Memory B cell (primary cell): Measurements from ENCODE around the gene LHFPL3.

Experiments
- ATAC-seq: fragments of 150-1000 bp; cut with Tn5 transposase; 2 replicates; pipeline ENCODE4 v1.10.0; 2021; ENCODE audit warnings: low read depth, mild to moderate bottlenecking, moderate library complexity
- DNase-seq, 2 donors: peaks; one replicate each; pipeline ENCODE4 v3.0.0; 2022; ENCODE audit warnings: low spot score in 2 of 2
- H3K27ac Mint-ChIP-seq: one replicate; pipeline ENCODE4 v1.8.0; 2022; ENCODE audit warnings: mild to moderate bottlenecking, moderate library complexity, mixed read lengths
- H3K27me3 Mint-ChIP-seq: one replicate; pipeline ENCODE4 v1.8.0; 2022; ENCODE audit warnings: mixed read lengths
- H3K36me3 Mint-ChIP-seq: one replicate; pipeline ENCODE4 v1.8.0; 2022; ENCODE audit warnings: mild to moderate bottlenecking, mixed read lengths
- H3K4me1 Mint-ChIP-seq: one replicate; pipeline ENCODE4 v1.8.0; 2022; ENCODE audit warnings: mixed read lengths
- H3K4me3 Mint-ChIP-seq: one replicate; pipeline ENCODE4 v1.8.0; 2022; ENCODE audit warnings: mild to moderate bottlenecking, moderate library complexity, mixed read lengths
- H3K9me3 Mint-ChIP-seq: one replicate; pipeline ENCODE4 v1.8.0; 2022; ENCODE audit warnings: mixed read lengths

Gene LHFPL3

DNA sequence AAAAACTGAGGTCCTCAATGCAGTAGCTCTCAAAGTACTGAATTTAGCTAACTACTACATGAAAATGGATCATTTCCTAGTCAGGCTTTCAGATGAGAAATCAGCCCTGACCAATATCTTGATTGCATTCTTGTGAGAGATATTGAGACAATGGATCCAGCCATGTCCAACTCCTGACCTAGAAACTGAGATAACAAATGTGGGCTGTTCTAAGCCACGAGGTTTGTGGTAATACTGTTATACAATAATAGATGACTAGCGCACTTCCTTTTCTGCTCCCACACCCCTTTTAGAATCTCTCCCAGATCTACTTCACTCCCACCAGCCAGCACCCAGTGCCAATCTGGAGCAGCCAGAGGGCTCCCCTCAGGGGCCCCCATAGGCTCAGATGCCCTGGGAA lies 476.3 kb downstream of the LHFPL3 start:
- Mint-ChIP-seq H3K4me3 (no peak overlapping the region), H3K36me3 (no peaks in the 10 kb centered on the region), H3K9me3 (no peaks in the 10 kb centered on the region), H3K27me3 (peaks cover 18% of the 10 kb centered on the region), H3K4me1 (no peaks in the 10 kb centered on the region), H3K27ac (no peak overlapping the region)
- ATAC-seq: no peak
- no peak for DNase-seq

DNA sequence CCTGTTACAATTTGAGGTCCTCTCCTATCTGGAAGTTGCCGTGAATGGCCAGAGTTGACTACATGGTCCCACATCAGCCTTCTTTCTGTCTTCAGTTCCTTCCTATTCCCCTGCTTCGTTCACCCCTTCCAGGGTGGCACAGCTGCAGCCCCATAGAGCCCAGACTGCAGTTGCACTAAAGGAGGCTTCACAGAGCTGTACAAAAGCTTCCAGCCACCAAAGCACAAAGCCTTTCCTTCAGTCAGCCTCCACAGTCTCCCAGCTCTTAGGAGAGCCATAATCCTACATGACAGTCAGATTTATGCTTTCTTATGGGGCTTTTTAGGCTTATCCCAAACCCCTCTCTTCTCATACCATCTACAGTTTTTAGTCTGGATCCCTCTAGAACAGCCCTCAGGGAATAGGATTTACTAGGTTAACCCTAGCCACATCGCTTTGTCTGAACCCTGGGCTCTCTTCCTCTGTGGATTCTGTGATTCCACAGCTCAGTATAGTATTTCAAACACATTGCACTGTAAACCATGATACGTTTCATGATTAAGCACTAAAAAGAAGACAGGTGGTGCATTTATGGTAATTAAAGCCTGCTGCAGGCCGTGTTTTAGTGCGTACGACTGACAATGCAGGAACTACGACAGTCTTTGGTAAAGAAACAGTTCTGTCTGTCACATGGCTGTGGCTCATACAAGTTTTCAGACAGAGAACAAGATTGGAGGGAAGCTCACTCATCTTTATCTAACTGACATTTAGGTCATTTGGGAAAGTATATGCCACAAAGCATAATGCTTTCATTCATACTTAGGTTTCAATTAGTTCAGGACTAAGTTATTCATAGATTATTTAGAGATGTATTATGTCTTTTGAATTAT lies 477.3 kb downstream of the LHFPL3 start:
- H3K27me3 Mint-ChIP-seq: peaks cover 20% of the 10 kb centered on the region
- H3K4me1 Mint-ChIP-seq: no peaks in the 10 kb centered on the region
- no peak overlapping the region for H3K4me3 Mint-ChIP-seq
- H3K9me3 Mint-ChIP-seq: no peaks in the 10 kb centered on the region
- DNase-seq (no peak), ATAC-seq (no peak)
- no peak overlapping the region for H3K27ac Mint-ChIP-seq
- no peaks in the 10 kb centered on the region for H3K36me3 Mint-ChIP-seq

DNA sequence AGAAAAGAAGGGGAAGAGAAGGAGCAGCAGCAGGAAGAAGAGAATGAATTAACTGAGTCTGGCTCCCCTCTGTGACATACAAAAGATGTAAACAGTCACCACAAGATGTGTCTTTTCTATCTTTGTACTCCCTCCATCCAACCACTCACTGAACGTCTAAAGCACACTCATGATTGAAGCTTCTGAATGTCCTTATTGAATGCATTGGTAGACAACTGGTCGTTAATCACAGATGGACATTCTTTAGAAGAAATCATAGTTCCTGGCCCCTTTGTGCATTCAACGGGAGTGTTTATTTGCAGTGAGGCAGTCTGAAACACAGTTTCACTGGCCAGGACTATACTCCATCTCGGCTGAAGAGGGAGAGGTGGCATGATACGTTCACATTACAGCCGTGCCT lies 479.3 kb downstream of the LHFPL3 start:
- Mint-ChIP-seq H3K4me3 (no peak overlapping the region), H3K27me3 (peaks cover 22% of the 10 kb centered on the region), H3K4me1 (no peaks in the 10 kb centered on the region), H3K27ac (no peak overlapping the region), H3K36me3 (no peaks in the 10 kb centered on the region), H3K9me3 (no peaks in the 10 kb centered on the region)
- no peak for ATAC-seq
- no peak for DNase-seq

DNA sequence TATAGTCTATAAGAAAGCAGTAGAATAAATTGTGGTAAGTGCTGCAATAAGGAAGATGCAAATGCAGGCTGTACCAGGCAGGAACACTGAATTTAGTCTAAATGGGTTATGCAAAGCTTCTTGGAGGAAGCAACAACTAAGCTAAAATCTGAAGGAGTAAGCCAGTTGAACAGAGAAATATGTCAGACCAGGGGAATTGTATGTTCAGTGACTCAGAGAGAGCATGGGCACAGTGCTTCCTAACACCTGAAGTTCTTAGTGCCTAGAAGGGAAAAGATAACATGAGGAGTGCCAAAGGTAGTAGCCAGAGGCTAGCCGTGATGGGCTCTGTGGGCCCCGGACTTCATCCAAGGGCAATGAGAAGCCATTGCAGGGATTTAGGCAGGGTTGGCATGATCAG lies 481.5 kb downstream of the LHFPL3 start:
- H3K9me3 Mint-ChIP-seq: no peaks in the 10 kb centered on the region
- peaks cover 18% of the 10 kb centered on the region for H3K27me3 Mint-ChIP-seq
- no peak overlapping the region for H3K4me3 Mint-ChIP-seq
- DNase-seq (no peak), ATAC-seq (no peak)
- H3K27ac Mint-ChIP-seq: no peak overlapping the region
- no peaks in the 10 kb centered on the region for H3K4me1 Mint-ChIP-seq
- H3K36me3 Mint-ChIP-seq: no peaks in the 10 kb centered on the region

DNA sequence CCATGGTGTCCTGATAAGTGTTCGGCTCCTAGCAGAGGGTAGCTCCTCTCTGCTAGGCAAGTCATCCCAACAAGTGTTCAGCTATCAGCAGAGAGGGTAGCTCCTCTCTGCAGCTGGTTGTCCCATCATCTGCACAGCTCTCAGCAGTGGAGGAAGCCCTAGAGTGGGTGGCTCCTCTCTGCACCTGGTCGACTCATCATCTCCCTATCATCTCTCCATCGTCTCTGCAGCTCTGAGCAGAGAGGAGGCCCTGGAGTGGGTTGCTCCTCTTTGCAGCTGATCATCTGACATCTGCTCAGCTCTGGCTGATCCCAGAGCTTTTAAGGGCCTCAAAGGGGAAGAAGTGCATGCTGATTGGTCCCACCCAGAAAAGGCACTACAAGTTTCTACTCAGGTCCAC lies 485.7 kb downstream of the LHFPL3 start:
- ATAC-seq (no peak), DNase-seq (no peak)
- Mint-ChIP-seq H3K9me3 (no peaks in the 10 kb centered on the region), H3K27ac (no peak overlapping the region), H3K36me3 (no peaks in the 10 kb centered on the region), H3K27me3 (peaks cover 13% of the 10 kb centered on the region), H3K4me1 (no peaks in the 10 kb centered on the region), H3K4me3 (no peak overlapping the region)

DNA sequence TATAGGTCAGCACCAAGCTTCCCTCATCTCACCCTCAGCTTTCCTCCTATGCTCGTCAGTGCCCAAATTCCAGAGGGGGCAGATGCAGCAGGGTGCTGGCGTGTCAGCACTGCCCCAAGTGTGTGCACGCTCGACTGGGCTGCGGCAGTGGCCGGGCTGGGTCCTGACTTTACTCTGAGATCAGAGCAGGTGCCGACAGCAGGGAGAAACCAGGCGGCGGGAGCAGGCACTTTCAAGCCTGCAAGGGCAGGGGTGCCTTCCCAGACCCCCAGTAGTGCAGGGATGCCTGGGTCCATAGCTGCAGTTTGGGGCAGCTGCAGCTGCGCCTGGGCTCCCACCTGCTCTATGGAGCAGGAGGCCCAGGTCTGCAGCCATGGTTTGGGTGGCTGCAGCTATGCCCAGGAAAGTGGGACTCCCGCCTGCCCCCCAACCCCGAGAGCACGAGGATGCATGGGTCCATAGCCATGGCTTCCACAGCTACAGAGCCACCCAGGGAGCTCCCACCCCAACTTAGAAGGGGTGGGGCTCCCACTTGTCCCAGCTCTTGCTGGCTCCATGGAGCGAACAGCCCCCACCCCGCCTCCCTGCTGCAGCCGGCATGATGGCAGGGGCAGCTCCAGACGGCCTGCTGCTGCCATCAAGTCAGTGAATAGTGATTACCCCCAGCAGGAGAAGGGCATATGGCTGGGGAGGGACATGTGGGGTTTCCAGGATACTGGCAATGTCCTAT lies 486.4 kb downstream of the LHFPL3 start:
- ATAC-seq (no peak), DNase-seq (no peak)
- no peak overlapping the region for H3K4me3 Mint-ChIP-seq
- no peaks in the 10 kb centered on the region for H3K9me3 Mint-ChIP-seq
- H3K4me1 Mint-ChIP-seq: no peaks in the 10 kb centered on the region
- peaks cover 13% of the 10 kb centered on the region for H3K27me3 Mint-ChIP-seq
- no peaks in the 10 kb centered on the region for H3K36me3 Mint-ChIP-seq
- H3K27ac Mint-ChIP-seq: no peak overlapping the region

DNA sequence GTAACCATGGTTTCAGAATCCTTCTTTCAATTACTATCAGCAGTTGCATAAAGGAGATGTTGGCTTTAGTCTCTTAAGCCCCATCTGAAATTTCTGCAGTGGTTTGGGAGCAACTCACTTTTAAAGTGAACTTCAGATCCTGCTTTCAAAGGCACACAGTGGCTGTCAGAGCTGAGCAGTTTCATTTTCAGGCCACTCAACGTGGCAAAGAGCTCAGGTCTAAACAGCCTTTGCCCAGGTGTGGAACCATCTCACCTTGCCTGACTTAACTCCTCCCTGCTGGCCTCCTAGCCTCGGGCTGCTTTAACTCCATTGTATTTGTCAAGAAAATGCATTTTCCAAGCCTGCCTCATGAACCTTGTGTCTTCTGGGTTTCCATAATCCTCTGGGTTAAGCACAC lies 488.1 kb downstream of the LHFPL3 start:
- no peak overlapping the region for H3K27ac Mint-ChIP-seq
- no peak for ATAC-seq
- no peaks in the 10 kb centered on the region for H3K36me3 Mint-ChIP-seq
- peaks cover 7% of the 10 kb centered on the region for H3K27me3 Mint-ChIP-seq
- DNase-seq: no peak
- no peak overlapping the region for H3K4me3 Mint-ChIP-seq
- no peaks in the 10 kb centered on the region for H3K9me3 Mint-ChIP-seq
- H3K4me1 Mint-ChIP-seq: no peaks in the 10 kb centered on the region

DNA sequence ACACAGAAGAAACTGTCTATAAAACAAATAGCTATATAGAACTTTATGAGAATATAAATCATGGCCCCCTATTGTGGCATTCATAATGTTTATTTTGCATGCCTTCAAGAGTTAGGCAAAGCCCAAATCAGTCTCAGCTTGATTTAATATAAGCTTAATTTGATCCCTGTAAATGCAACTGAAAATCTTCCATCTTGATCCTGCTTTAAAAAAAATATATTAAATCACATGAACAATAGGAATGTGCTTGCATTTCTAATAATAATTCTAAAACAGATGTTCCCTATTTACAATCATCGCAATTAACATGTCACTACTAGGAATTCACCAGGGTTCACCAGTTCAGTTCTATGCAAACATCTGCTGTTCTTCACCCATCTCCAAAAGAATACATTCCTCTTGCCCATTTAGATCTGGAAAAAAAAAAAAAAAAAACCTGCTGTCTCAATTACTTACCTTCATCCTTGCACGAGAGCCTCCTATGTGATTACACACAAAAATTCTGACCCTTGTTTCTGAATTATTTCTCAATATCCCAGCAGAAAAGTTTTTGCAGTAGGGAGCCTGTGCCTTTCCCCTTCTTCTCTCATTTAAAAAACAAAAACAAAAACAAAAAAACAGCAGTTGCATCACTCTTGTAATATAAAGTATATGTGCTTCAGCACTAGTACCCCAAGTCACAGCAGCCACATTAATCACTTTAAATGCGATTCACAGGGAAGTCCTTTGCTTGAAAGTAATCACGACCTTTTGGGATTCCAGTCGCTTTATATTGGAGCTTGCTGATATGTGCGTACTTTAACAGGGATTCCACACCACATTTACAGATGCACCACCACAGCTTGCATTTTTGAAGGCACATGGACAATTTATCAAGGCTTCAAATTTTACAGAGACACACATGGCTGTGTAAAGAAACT lies 490.8 kb downstream of the LHFPL3 start:
- Mint-ChIP-seq H3K4me3 (no peak overlapping the region), H3K36me3 (no peaks in the 10 kb centered on the region), H3K27ac (no peak overlapping the region), H3K4me1 (no peaks in the 10 kb centered on the region), H3K27me3 (peaks cover 5% of the 10 kb centered on the region), H3K9me3 (no peaks in the 10 kb centered on the region)
- ATAC-seq (no peak), DNase-seq (no peak)

DNA sequence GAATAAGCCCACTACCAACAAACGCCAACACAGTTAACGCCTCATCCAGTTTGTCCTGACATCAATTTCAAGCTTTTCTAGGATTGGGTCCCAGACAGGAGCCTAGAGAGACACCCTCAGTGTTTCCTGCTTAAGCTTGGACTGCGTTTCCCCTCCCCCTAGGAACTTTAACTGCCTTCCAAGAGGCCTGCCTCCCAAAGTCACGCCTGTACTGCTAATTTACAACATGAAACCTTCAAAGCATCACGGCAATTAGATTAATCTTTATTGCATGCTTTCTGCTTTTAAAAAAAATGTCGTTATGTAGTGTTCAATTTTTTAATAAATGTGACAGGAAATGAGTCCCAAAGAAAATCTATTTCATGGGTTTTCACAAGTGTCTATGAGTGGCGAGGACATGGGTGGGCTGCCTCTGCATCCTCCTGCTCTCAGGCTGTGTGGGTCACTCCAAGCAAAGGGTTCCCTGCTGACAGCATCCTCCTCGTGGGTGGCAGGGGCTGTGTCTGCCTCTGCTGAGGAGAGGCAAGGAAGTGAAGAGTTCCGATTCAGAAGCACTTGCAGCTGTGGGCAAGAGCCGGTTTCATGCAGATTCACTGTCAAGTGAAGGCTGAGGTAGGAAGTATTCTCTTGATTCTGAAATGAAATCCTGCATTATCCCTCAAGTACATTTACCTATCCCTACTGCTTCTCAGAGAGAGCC lies 492.6 kb downstream of the LHFPL3 start:
- Mint-ChIP-seq H3K9me3 (no peaks in the 10 kb centered on the region), H3K27me3 (peaks cover 5% of the 10 kb centered on the region), H3K36me3 (no peaks in the 10 kb centered on the region), H3K4me3 (no peak overlapping the region), H3K27ac (no peak overlapping the region), H3K4me1 (no peaks in the 10 kb centered on the region)
- no peak for ATAC-seq
- DNase-seq: no peak

DNA sequence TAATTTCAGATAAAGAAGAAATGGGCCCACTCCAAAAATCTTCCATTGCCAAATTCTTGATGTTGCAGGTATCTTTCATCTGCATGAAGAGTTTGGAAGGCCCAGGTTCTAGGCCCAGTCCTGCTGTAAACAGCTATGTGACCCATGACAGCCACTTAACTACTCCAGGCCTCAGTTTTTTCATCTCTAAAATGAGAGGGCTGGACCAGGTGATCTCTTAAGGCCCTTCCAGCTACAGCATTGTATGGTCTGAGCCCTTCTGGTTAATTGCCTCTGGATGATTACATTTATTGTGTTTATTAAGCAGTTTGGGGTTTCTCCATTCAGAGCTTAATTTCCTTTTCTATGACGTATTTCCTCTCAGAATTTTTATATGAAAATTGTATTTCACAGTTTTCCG lies 494.8 kb downstream of the LHFPL3 start:
- Mint-ChIP-seq H3K4me3 (no peak overlapping the region), H3K27me3 (peaks cover 1% of the 10 kb centered on the region), H3K4me1 (no peaks in the 10 kb centered on the region), H3K27ac (no peak overlapping the region), H3K36me3 (no peaks in the 10 kb centered on the region), H3K9me3 (no peaks in the 10 kb centered on the region)
- ATAC-seq (no peak), DNase-seq (no peak)

DNA sequence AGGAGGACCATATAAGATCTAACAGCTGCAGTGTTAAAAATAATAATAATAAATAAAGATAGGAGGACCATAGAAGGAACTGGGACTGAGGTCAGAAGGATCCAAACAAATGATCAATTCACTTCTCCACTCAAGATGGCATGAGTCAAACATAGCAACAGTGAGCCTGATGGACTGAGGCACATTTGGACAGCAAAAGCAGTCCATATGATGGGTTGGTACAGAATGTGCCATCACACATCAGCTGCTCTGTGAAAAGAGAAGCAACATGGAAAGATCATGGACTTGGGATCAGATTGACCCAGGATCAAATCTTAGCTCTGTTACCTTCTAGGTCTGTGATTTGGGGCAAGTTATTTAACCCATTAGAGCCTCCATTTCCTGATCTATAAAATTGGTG lies 496.7 kb downstream of the LHFPL3 start:
- ATAC-seq (no peak), DNase-seq (no peak)
- no peaks in the 10 kb centered on the region for H3K9me3 Mint-ChIP-seq
- no peak overlapping the region for H3K27ac Mint-ChIP-seq
- H3K36me3 Mint-ChIP-seq: no peaks in the 10 kb centered on the region
- no peaks in the 10 kb centered on the region for H3K4me1 Mint-ChIP-seq
- no peaks in the 10 kb centered on the region for H3K27me3 Mint-ChIP-seq
- H3K4me3 Mint-ChIP-seq: no peak overlapping the region

DNA sequence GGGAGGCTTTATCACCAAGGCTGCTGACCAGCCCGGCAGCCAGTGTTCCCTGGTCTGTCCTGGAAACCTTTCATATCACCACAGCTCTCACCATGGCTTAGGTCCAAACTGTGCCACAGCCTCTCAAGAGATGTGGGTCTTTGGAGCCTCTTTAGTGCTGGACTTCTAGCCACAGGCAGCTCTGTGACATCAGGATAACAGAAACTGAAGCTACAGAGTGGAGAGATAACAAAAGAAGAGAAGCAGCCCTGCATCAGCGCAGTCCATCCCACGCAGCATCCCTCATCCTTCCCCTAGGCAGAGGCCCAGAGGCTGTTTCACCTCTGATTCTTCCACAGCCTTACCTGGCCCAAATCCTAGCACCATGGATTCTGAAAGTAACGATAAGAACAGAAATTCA lies 497.7 kb downstream of the LHFPL3 start:
- no peak overlapping the region for H3K27ac Mint-ChIP-seq
- no peaks in the 10 kb centered on the region for H3K9me3 Mint-ChIP-seq
- no peaks in the 10 kb centered on the region for H3K27me3 Mint-ChIP-seq
- no peaks in the 10 kb centered on the region for H3K4me1 Mint-ChIP-seq
- no peak overlapping the region for H3K4me3 Mint-ChIP-seq
- ATAC-seq: no peak
- no peak for DNase-seq
- no peaks in the 10 kb centered on the region for H3K36me3 Mint-ChIP-seq

DNA sequence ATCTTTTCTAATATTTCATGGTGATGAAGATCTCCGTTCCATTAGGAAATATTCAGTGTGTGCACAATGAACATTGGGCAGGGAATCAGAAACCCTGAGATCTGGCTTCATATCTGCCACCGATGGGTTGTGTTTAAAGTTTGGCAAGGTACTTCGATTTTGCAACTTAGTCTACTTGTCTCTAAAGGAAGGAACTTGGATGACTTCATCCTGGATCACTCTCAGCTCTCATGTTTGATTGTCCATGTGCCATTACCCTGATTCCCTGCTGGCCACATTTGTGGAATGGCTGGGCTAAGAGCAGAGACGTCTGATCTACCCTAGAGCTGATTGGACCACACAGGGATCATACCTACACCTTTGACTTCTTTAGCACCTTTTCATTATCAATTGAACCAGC lies 508.6 kb downstream of the LHFPL3 start:
- no peak for ATAC-seq
- H3K9me3 Mint-ChIP-seq: no peaks in the 10 kb centered on the region
- no peak for DNase-seq
- H3K4me1 Mint-ChIP-seq: peaks cover 3% of the 10 kb centered on the region
- no peak overlapping the region for H3K4me3 Mint-ChIP-seq
- H3K27ac Mint-ChIP-seq: no peak overlapping the region
- H3K27me3 Mint-ChIP-seq: peaks cover 20% of the 10 kb centered on the region
- no peaks in the 10 kb centered on the region for H3K36me3 Mint-ChIP-seq
